HuH-7.5 (cell line): ENCODE results near the gene OCA2.
"Not testable (repeated sequence)": the region's sequence is repeated elsewhere in the genome, so short reads cannot be mapped to it uniquely, and the experiment has no call there.

Experiments
- DNase-seq: peaks from one replicate; pipeline ENCODE4 v3.0.0; 2011; ENCODE audit warnings: low spot score

The OCA2 gene

GRCh38 chr15:28098766-28099554 is at the start of gene OCA2:
TSS of gene OCA2 (minus strand) at chr15:28099315. CDS start at chr15:28081874, 17,441 bp downstream.
- peak; percentile 77 for DNase-seq

DNA sequence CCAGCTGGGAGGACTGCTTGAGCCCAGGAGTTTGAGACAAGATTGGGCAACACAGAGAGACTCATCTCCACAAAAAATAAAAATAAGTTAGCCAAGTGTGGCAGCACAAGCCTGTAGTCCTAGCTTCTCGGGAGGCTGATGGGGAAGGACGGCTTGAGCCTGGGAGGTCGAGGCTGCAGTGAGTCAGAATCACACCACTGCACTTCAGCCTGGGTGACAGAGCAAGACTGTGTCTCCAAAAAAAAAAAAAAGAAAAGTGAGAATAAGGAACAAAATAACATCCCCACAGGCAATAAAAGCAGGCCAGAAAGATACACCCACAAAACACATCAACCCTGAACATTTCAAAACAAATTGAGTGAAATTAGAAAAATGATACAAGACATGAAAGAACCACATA is 48.7 kb upstream of the OCA2 start:
- DNase-seq: no peak

GRCh38 chr15:28145419-28145818 is 46.3 kb upstream of the OCA2 start:
- DNase-seq: not testable (repeated sequence)

DNA sequence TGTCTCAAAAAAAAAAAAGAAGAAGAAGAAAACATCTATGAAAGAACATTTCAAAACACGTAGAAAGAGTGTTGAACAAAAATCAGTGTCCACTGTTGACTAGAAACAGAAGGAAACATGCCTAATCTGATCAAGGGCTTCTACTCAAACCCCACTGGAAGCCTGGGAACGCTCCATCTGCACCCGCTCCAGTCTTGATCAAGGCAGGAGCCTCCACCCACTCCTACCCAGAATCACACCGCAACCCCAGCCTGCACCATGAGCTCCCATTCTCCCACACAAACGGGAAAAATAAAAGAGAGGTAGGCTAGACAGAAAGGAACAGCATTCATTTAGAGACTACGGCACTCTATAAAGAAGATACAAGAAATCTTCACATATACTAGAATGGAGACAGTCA is 40.9 kb upstream of the OCA2 start:
- no peak for DNase-seq

DNA sequence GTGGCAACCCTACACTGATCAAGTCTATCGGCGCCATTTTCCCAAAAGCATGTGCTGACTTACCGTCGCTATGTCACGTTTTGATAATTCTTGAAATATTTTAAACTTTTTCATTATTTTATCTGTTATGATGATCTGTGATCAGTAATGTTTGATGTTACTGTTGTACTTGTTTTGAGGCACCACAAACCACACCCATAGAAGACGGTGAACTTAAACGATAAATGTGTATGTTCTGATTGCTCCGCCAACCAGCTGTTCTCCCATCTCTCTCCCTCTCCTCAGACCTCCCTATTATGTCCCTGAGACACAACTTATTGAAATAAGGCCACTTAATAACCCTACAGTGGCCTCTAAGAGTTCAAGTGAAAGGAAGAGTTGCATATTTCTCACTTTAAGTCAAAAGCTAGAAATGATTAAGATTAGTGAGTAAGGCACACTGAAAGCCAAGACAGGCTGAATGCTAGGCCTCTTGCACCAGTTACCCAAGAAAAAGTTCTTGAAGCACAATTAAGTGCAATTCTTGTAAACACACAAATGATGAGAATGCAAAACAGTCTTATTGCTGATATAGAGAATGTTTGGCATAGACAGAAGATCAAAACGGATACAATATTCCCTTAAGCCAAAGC is 38.4 kb upstream of the OCA2 start:
- not testable (repeated sequence) for DNase-seq

GRCh38 chr15:28136236-28136904 is 37.3 kb upstream of the OCA2 start:
- not testable (repeated sequence) for DNase-seq

DNA sequence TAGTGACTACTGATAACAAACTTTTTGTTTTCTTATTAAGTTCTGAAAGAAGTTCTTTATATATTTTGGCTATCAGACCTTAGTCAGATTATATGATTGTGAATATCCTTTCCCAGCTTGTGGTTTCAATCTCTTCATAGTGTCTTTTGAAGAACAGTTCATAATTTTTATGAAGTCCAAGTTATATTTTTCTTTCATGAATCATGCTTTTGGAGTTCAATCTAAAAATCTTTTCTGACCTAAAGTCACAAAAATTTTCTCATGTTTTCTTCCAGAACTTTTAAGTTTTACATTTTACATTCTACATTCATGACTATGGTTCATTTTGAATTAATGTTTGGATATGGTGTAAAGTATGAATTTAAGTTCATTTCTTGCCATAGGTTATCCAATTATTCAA is 34.2 kb upstream of the OCA2 start:
- no peak for DNase-seq

GRCh38 chr15:28132524-28133275 is 33.6 kb upstream of the OCA2 start:
- DNase-seq: no peak

DNA sequence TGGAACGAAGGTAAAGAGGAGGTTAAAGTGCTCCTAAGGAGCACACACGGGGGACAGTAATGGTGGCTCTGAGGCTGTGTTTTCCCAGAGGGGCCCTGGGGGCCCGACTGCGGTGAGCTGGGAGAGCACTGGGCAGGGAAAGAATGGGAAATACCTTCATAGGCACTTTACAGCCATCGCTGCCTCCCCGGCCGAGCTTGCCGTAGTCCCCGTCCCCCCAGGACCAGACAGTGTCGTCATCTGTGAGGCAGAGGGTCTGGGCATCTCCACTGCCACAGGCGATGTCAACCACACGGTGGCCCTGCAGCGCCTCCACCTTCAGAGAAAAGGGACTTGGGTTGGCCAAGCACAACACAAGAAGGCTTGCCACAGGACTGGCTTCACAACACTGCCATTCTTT is 32.8 kb upstream of the OCA2 start:
- DNase-seq: no peak

GRCh38 chr15:28131400-28131799 is 32.3 kb upstream of the OCA2 start:
- DNase-seq: no peak

GRCh38 chr15:28130651-28131050 is 31.5 kb upstream of the OCA2 start:
- DNase-seq: no peak

DNA sequence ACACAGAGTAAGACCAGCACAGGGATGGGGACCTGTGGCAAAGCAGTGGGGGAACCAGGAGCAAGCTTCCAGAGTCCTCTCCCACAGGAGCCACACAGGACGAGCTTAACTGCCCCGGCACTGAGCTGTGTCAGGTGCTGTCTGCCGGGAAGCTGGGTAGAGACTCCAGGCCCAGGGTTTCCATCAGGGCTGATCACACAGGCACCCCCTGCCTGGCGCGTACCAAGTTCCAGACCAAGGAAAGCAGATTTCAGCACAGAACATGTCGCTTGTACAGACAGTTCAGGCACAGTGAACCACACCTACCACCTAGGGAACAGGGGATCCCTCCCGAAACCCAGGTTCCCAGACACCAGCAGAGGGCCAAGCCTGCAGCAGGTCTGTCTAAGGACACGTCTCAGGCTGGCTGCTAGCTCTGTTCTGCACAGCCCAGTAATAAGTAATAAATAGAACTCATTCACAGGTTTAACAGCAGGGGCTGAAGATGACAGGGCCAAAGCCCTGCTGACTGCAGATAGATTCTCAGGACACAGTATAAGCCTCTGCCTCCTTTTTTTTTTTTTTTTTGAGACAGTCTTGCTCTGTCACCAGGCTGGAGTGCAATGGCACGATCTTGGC is 30.2 kb upstream of the OCA2 start:
- DNase-seq: no peak

DNA sequence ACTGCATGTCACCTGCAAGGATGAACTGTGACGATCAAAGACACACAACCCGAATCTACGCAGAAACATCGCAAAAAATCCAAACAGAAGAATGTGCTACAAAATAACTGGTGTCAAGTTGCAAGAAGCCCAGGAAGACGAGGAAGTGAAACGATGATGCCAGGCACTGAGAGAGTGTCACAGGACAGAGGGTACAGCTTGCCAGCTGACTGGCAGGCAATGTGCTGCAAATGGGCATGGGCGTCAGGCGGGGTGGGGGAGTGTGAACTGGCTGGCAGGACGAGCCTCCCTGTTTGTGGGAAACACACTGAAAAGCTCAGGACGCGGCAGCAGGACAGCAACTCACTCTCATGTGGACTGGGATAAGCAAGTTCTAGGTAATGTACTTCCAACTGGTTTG is 28.9 kb upstream of the OCA2 start:
- DNase-seq: no peak

DNA sequence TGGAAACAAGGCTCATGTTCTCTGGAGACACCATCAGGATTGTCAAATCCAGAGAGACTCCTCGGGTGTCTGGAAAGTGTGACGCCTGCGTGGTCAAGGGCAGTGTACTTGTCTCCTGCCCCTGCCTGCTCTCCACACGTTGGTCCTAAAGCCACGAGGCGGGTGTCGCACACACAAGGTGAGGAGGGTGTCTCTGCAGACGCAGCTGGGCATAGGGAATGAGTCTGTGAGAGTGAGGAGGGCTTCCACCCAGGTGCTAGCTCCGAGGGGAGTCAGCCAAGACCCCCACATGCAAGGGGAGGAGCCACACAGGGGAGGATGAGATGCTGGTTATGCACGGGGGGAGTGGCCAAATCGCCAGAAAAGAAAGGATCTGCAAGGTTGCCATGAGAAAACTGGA is 27.9 kb upstream of the OCA2 start:
- DNase-seq: no peak

DNA sequence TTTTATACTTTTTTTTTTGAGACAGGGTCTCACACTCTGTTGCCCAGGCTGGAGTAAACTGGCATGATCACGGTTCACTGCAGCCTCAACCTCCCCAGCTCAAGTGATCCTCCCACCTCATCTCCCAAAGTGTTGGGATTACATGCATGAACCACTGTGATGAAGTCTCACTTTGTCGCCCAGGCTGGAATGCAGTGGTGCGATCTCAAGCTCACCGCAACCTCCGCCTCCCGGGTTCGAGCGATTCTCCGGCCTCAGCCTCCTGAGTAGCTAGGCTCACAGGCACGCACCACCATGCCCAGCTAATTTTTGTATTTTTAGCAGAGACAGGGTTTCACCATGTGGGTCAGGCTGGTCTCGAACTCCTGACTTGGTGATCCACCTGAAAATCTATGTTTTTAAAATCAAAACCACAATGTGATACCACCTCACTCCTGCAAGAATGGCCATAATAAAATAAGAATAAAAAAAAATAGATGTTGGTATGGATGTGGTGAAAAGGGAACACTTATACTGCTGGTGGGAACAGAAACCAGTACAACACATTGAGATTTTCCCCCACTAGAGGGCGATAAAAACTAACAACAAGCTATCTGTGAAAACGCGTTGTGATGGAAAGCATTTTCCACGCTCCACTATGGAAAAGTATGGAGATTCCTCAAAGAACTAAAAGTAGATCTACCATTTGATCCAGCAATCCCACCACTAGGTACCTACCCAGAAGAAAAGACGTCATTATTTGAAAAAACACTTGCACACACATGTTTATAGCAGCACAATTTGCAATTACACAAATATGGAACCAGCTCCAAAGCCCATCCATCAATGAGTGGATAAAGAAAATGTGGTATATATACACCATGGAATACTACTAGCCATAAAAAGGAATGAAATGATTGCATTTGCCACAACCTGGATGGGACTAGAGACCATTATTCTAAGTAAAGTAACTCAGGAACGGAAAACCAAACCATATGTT is 26.8 kb upstream of the OCA2 start:
- DNase-seq: peak; percentile 41

DNA sequence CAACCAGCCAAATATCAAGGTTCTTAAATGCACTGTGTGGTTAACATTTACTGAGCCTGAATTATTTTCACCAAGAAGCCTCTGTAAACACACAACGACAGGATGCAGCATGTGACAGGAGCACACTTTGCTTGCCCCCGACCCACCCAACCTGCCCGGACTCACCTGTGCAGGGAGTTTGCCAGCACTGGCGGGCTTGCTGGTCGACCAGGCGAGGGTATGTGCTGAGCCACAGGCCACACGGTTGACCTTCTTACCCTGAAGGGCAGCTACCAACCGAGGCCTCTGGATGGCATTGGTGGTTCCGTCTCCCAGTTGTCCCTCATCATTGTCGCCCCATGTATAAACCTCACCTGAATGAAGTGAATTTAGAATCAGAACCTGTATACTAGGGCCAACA is 25.7 kb upstream of the OCA2 start:
- DNase-seq: no peak

DNA sequence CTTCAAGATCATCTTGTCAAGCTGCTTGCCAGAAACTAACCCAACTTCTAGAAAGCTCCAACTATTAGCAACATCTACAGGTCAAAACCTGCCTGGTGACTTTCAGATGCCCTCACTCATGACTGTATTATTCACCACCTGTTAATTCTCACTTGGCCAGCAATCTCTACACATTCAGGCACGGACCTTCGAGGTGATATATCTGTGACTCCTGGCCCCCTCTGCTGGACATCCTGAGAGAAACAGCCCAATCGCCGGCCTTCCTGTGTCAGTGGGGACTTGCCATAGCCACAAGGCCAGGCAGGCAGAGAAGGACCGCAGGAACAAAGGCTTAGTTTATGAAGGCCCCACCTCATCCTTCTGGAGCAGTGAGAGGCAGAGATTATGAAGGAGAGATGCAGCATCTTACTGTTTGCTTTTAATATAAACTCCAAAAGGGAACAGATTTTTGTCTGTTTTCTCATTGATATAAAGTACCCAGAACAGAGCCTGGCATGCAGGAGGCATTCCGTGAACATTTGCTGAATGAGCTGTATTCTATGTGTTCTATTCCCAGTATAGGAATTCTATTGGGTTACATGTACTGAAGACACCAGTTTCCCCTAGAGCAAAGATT is 24.4 kb upstream of the OCA2 start:
- DNase-seq: peak; percentile 74

GRCh38 chr15:28122038-28122949 is 23.2 kb upstream of the OCA2 start:
- DNase-seq: no peak

DNA sequence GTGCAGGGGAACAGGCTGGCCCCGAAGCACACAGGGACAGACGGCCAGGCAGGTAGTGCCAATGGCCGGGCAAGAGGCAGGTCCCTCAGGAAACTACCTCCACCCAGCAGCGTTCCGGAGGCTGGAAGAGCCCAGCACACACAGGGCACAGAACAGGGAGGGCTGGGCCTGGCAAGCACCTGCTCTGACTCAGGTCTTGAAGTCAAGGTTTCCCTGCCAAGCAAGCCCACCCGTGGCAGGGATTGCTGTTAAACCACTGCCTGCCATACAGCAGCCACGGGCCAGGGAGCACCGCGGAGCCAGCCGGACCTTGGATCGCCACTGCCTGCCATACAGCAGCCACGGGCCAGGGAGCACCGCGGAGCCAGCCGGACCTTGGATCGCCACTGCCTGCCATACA is 22.5 kb upstream of the OCA2 start:
- DNase-seq: not testable (repeated sequence)

DNA sequence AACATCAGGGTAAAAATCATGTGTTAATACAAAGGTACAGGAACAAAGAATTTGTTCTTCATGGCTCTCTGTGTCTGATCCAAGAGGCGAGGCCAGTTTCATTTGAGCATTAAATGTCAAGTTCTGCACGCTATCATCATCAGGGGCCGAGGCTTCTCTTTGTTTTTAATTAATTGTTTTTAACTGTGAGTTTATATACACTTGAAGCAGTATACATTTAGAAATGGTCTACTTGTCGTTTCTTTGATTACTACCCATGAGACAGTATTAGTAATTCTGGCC is 21.2 kb upstream of the OCA2 start:
- no peak for DNase-seq
